BJ (cell line): ENCODE measurements around the gene LRRC41. TPM values are rescaled to one million over a fixed set of nuclear protein-coding genes. Genes with fewer than 3 reads are reported as not detected.
"Not testable (repeated sequence)": the region's sequence is repeated elsewhere in the genome, so short reads cannot be mapped to it uniquely, and the experiment has no call there.

Source experiments
- CTCF ChIA-PET: fragments of 350-600 bp; formaldehyde crosslinking; extraction: SDS; loops from one replicate; lab custom pipeline; 2021; ENCODE audit warnings: antibody characterized with exemption, inconsistent platforms; lab: Yijun Ruan, JAX
- POLR2A ChIA-PET: fragments of 300-600 bp; sonication (Branson Sonifier 250); formaldehyde crosslinking; extraction: SDS; loops from one replicate; lab custom pipeline; 2021; ENCODE audit warnings: antibody characterized with exemption; lab: Charles Lee
- DNase-seq: peaks from one replicate; pipeline ENCODE4 v3.0.0-alpha.2; 2011; ENCODE audit warnings: low read depth
- H3K27me3 ChIP-seq: 2 replicates; pipeline ENCODE4 v1.6.0; 2011; ENCODE audit warnings: low read length; ENCODE audit not compliant: control insufficient read depth, insufficient read depth
- H3K36me3 ChIP-seq: 2 replicates; pipeline ENCODE4 v1.5.1; 2011; ENCODE audit warnings: low read length; ENCODE audit not compliant: control insufficient read depth, insufficient read depth
- H3K4me3 ChIP-seq: 2 replicates; pipeline ENCODE4 v1.5.1; 2011; ENCODE audit warnings: low read depth, mild to moderate bottlenecking, control low read depth, low read length
- CTCF ChIP-seq: IDR thresholded peaks from 2 replicates; pipeline ENCODE4 v1.5.1; 2011; ENCODE audit warnings: low read depth, mild to moderate bottlenecking, control low read depth, inconsistent platforms, low read length, moderate library complexity; ENCODE audit not compliant: insufficient read depth
- polyA plus RNA-seq: library from polyadenylated mRNA; depleted of rRNA; stranded (reverse); fragments of >200 nt; gene quantifications from 2 replicates; pipeline ENCODE4 v1.2.3, GENCODE V29; 2011; rRNA removed

The LRRC41 gene
- polyA plus RNA-seq, 1 experiment = 101 TPM

GRCh38 chr1:46244656-46245371 is 58.6 kb downstream of the LRRC41 start:
- POLR2A ChIA-PET = interaction anchor here (0.5 to 0.6 kb wide), 2 partner anchors 103 to 559 kb away, joined by 3 to 8 read pairs; partner anchors contain the start of gene GPBP1L1
- Histone ChIP-seq H3K27me3 (no peaks in the 10 kb centered on the region), H3K36me3 (no peaks in the 10 kb centered on the region), H3K4me3 (no peak overlapping the region)
- TF ChIP-seq CTCF = peak; percentile 49
- CTCF ChIA-PET = interaction anchor here (0.7 to 5.4 kb wide), 16 partner anchors 10 to 113 kb away, joined by 3 to 47 read pairs (median 4); partner anchors contain the start of genes LRRC41, NSUN4 and UQCRH
- no peak for DNase-seq

DNA sequence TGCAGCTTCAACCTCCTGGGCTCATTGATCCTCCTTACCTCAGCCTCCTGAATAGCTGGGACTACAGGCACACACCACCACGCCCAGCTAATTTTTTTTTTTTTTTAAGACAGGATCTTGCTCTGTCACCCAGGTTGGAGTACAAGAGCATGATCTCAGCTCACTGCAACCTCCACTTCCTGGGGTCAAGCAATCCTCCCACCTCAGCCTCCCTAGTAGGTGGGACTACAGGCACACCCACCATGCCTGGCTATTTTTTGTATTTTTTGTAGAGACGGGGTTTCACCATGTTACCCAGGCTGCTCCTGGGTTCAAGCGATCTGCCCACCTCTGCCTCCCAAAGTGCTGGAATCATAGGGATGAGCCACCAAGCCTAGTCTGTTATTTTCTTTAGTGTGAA is 59.6 kb downstream of the LRRC41 start:
- CTCF ChIA-PET = interaction anchor here (1.5 to 5.4 kb wide), 2 partner anchors 16 to 103 kb away, joined by 4 to 47 read pairs; no protein-coding TSS in a partner anchor
- POLR2A ChIA-PET, H3K36me3 ChIP-seq: not testable (repeated sequence)

DNA sequence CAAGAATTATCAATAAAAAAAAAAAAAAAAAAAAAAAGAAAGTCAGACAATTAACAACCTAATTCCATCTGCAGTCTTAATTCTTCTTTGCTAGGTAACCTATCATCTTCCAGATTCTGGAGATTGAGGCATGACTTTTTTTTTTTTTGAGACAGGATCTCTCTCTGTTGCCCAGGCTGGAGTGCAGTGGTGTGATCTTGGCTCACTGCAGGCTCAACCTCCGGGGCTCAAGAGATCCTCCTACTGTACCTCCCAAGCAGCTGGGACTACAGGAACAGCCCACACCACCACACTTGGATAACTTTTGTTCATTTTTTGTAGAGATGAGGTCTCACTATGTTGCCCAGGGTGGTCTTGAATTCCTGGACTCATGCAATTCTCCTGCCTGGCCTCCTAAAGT is 60.5 kb downstream of the LRRC41 start:
- CTCF ChIA-PET = interaction anchor here (5.4 kb wide), 1 partner anchor 104 kb away, joined by 47 read pairs; no protein-coding TSS in a partner anchor
- POLR2A ChIA-PET = no interaction called here
- Histone ChIP-seq H3K27me3 (no peaks in the 10 kb centered on the region), H3K36me3 (no peaks in the 10 kb centered on the region), H3K4me3 (no peak overlapping the region)
- DNase-seq = no peak
- TF ChIP-seq CTCF = no peak

More for the DNA sequence above, 59.6 kb downstream of the LRRC41 start:
- not testable (repeated sequence) for H3K27me3 ChIP-seq, DNase-seq, H3K4me3 ChIP-seq

GRCh38 chr1:46241733-46242132 is 61.7 kb downstream of the LRRC41 start:
- POLR2A ChIA-PET, H3K36me3 ChIP-seq, DNase-seq, H3K27me3 ChIP-seq, H3K4me3 ChIP-seq, CTCF ChIA-PET: not testable (repeated sequence)

GRCh38 chr1:46238865-46239264 is 64.6 kb downstream of the LRRC41 start:
- H3K36me3 ChIP-seq, H3K27me3 ChIP-seq, H3K4me3 ChIP-seq, DNase-seq, POLR2A ChIA-PET: not testable (repeated sequence)
- CTCF ChIA-PET = interaction anchor here (1.3 kb wide), 1 partner anchor 15 kb away, joined by 5 read pairs; no protein-coding TSS in a partner anchor

- POLR2A ChIA-PET = no interaction called here
- no peak for DNase-seq
- CTCF ChIA-PET = interaction anchor here (1.0 to 1.5 kb wide), 3 partner anchors 10 to 729 kb away, joined by 3 to 4 read pairs (median 4); no protein-coding TSS in a partner anchor
- Histone ChIP-seq H3K36me3 (no peaks in the 10 kb centered on the region), H3K27me3 (no peaks in the 10 kb centered on the region), H3K4me3 (no peak overlapping the region)
- TF ChIP-seq CTCF = no peak
These were observed 66.5 kb downstream of the LRRC41 start for GRCh38 chr1:46236882-46237281.

GRCh38 chr1:46231231-46231630 is 72.2 kb downstream of the LRRC41 start:
- H3K27me3 ChIP-seq, H3K36me3 ChIP-seq, H3K4me3 ChIP-seq, DNase-seq, POLR2A ChIA-PET: not testable (repeated sequence)
- CTCF ChIA-PET = interaction anchor here (1.0 to 4.5 kb wide), 5 partner anchors 8 to 195 kb away, joined by 3 to 31 read pairs (median 4); no protein-coding TSS in a partner anchor

Other genes starting within 250 kb of the LRRC41 start
- 1.5 and 2.2 TPM in 2 replicates for gene PIK3R3, start 171.0 kb downstream of the LRRC41 start, polyA plus RNA-seq
- gene TSPAN1, start 128.5 kb downstream of the LRRC41 start, polyA plus RNA-seq = 0.64 and 1.1 TPM in 2 replicates
- gene P3R3URF, start 127.1 kb downstream of the LRRC41 start, polyA plus RNA-seq = not detected in 2 replicates
- 60.7 and 80.0 TPM in 2 replicates for gene POMGNT1, start 105.2 kb downstream of the LRRC41 start, polyA plus RNA-seq
- gene LURAP1, start 100.3 kb downstream of the LRRC41 start, polyA plus RNA-seq = 2.5 and 3.2 TPM in 2 replicates
- gene RAD54L, start 55.9 kb downstream of the LRRC41 start, polyA plus RNA-seq = 4.3 and 5.6 TPM in 2 replicates
- 188 and 449 TPM in 2 replicates for gene UQCRH, start 82 bp upstream of the LRRC41 start, polyA plus RNA-seq
- 24.0 and 24.2 TPM in 2 replicates for gene NSUN4, start 37.2 kb upstream of the LRRC41 start, polyA plus RNA-seq
- gene FAAH, start 90.7 kb upstream of the LRRC41 start, polyA plus RNA-seq = 1.3 and 1.8 TPM in 2 replicates
- not detected in 2 replicates for gene DMBX1, start 186.2 kb upstream of the LRRC41 start, polyA plus RNA-seq
- not detected in 2 replicates for gene KNCN, start 248.0 kb upstream of the LRRC41 start, polyA plus RNA-seq